Measurements from ENCODE around the gene PSG7.
"Not testable (repeated sequence)": the region's sequence is repeated elsewhere in the genome, so short reads cannot be mapped to it uniquely, and the experiment has no call there.

Gene PSG7

GRCh38 chr19:42937107-42937506 is at the start of gene PSG7:
Gene PSG7 (minus strand): TSS chr19:42937207. CDS start chr19:42937076, 131 bp downstream.
- DNase-seq (ENCODE audit: low read depth in 1 of 2, low spot score in 1 of 2), result not testable (repeated sequence)

- no peak for DNase-seq (ENCODE audit: low read depth in 1 of 2, low spot score in 1 of 2)
Measured at GRCh38 chr19:42985588-42985987, 48.6 kb upstream of the PSG7 start.

GRCh38 chr19:42982111-42982510 is 45.1 kb upstream of the PSG7 start:
- not testable (repeated sequence) for DNase-seq (ENCODE audit: low read depth in 1 of 2, low spot score in 1 of 2)

GRCh38 chr19:42971451-42971850 is 34.4 kb upstream of the PSG7 start:
- not testable (repeated sequence) for DNase-seq (ENCODE audit: low read depth in 1 of 2, low spot score in 1 of 2)

GRCh38 chr19:42965176-42965575 is 28.2 kb upstream of the PSG7 start:
- no peak for DNase-seq (ENCODE audit: low read depth in 1 of 2, low spot score in 1 of 2)

- no peak for DNase-seq (ENCODE audit: low read depth in 1 of 2, low spot score in 1 of 2)
Measured at GRCh38 chr19:42961119-42961518, 24.1 kb upstream of the PSG7 start.

- DNase-seq (ENCODE audit: low read depth in 1 of 2, low spot score in 1 of 2), result not testable (repeated sequence)
Measured at GRCh38 chr19:42952126-42952525, 15.1 kb upstream of the PSG7 start.

- DNase-seq (ENCODE audit: low read depth in 1 of 2, low spot score in 1 of 2), result not testable (repeated sequence)
Measured at GRCh38 chr19:42951476-42951875, 14.5 kb upstream of the PSG7 start.

GRCh38 chr19:42942187-42942789 is 5.3 kb upstream of the PSG7 start:
- DNase-seq (ENCODE audit: low read depth in 1 of 2, low spot score in 1 of 2), result no peak

GRCh38 chr19:42934726-42935125 is 2.3 kb downstream of the PSG7 start:
- not testable (repeated sequence) for DNase-seq (ENCODE audit: low read depth in 1 of 2, low spot score in 1 of 2)

- DNase-seq (ENCODE audit: low read depth in 1 of 2, low spot score in 1 of 2), result not testable (repeated sequence)
Measured at GRCh38 chr19:42934183-42934582, 2.8 kb downstream of the PSG7 start.

- not testable (repeated sequence) for DNase-seq (ENCODE audit: low read depth in 1 of 2, low spot score in 1 of 2)
Measured at GRCh38 chr19:42933412-42933811, 3.6 kb downstream of the PSG7 start.

GRCh38 chr19:42932485-42933101 is 4.4 kb downstream of the PSG7 start:
- DNase-seq (ENCODE audit: low read depth in 1 of 2, low spot score in 1 of 2), result not testable (repeated sequence)

- not testable (repeated sequence) for DNase-seq (ENCODE audit: low read depth in 1 of 2, low spot score in 1 of 2)
Measured at GRCh38 chr19:42930214-42930613, 6.8 kb downstream of the PSG7 start.

- DNase-seq (ENCODE audit: low read depth in 1 of 2, low spot score in 1 of 2), result no peak
Measured at GRCh38 chr19:42928896-42929295, 8.1 kb downstream of the PSG7 start.

- DNase-seq (ENCODE audit: low read depth in 1 of 2, low spot score in 1 of 2), result no peak
Measured at GRCh38 chr19:42926781-42927180, 10.2 kb downstream of the PSG7 start.

GRCh38 chr19:42923106-42923505 is 13.9 kb downstream of the PSG7 start:
- not testable (repeated sequence) for DNase-seq (ENCODE audit: low read depth in 1 of 2, low spot score in 1 of 2)

GRCh38 chr19:42920971-42921370 is 16.0 kb downstream of the PSG7 start:
- not testable (repeated sequence) for DNase-seq (ENCODE audit: low read depth in 1 of 2, low spot score in 1 of 2)

- no peak for DNase-seq (ENCODE audit: low read depth in 1 of 2, low spot score in 1 of 2)
Measured at GRCh38 chr19:42919757-42920079, 17.3 kb downstream of the PSG7 start.

- DNase-seq (ENCODE audit: low read depth in 1 of 2, low spot score in 1 of 2), result not testable (repeated sequence)
Measured at GRCh38 chr19:42919070-42919756, 17.8 kb downstream of the PSG7 start.

GRCh38 chr19:42918377-42919069 is 18.5 kb downstream of the PSG7 start:
- DNase-seq (ENCODE audit: low read depth in 1 of 2, low spot score in 1 of 2), result not testable (repeated sequence)

GRCh38 chr19:42917634-42918033 is 19.4 kb downstream of the PSG7 start, which contains the start of gene PSG6:
Gene PSG6 (minus strand): TSS chr19:42917894. CDS start chr19:42917792, 102 bp downstream.
- DNase-seq (ENCODE audit: low read depth in 1 of 2, low spot score in 1 of 2), result not testable (repeated sequence)
